ENCODE data around the gene KIF13A.

DNA sequence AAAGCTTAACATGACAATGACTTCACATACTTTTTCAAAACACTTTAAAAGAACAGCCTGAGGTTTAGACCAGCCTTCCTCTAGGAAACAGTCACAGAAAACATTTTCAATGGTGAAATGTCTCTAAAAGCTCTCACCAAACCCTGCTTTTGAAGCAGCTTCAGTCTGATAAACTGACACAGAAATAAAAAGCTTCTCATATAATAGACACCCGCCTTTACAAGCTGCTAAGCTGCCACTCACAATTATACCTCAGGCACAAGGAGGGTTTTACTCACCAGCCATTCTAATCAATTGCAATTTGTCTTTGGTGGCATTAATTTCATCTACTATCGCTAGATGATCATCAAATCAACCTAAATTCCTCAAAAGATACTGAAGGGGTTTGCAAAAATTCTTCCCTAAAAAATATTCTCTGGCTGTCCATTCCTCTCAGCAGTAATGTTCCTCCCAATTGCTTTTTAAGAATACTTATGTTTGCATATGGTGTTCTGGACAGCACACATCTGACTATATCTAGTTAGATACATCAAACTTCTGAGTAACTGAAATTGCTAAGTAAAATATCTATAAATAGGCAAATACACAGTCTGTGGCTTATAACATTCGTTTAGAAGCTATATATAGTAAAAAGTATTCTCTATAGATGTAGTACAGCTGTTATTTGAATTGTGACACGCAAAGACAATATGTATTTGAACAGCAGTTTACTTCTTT is 29.4 kb downstream of the KIF13A start:
- TF ChIP-seq, protein P1, sequence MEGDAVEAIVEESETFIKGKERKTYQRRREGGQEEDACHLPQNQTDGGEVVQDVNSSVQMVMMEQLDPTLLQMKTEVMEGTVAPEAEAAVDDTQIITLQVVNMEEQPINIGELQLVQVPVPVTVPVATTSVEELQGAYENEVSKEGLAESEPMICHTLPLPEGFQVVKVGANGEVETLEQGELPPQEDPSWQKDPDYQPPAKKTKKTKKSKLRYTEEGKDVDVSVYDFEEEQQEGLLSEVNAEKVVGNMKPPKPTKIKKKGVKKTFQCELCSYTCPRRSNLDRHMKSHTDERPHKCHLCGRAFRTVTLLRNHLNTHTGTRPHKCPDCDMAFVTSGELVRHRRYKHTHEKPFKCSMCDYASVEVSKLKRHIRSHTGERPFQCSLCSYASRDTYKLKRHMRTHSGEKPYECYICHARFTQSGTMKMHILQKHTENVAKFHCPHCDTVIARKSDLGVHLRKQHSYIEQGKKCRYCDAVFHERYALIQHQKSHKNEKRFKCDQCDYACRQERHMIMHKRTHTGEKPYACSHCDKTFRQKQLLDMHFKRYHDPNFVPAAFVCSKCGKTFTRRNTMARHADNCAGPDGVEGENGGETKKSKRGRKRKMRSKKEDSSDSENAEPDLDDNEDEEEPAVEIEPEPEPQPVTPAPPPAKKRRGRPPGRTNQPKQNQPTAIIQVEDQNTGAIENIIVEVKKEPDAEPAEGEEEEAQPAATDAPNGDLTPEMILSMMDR (IDR thresholded peaks at IDR 0.05; ENCODE audit: low read length): no peak
- no peak for TF ChIP-seq EZH2 (optimal IDR thresholded peaks at IDR 0.05; ENCODE audit: low read depth, low read length)

Measured in MM.1S (cell line).